Measurements from ENCODE around the gene TMEM217. TPM values are rescaled to one million over a fixed set of nuclear protein-coding genes. Genes with fewer than 3 reads are reported as not detected.
A peak's percentile ranks its signal among the peaks of the same experiment; 100 is the strongest.

The TMEM217 gene
- total RNA-seq, 2 donors from 2014 or later: 0.41 to 6.2 TPM

DNA sequence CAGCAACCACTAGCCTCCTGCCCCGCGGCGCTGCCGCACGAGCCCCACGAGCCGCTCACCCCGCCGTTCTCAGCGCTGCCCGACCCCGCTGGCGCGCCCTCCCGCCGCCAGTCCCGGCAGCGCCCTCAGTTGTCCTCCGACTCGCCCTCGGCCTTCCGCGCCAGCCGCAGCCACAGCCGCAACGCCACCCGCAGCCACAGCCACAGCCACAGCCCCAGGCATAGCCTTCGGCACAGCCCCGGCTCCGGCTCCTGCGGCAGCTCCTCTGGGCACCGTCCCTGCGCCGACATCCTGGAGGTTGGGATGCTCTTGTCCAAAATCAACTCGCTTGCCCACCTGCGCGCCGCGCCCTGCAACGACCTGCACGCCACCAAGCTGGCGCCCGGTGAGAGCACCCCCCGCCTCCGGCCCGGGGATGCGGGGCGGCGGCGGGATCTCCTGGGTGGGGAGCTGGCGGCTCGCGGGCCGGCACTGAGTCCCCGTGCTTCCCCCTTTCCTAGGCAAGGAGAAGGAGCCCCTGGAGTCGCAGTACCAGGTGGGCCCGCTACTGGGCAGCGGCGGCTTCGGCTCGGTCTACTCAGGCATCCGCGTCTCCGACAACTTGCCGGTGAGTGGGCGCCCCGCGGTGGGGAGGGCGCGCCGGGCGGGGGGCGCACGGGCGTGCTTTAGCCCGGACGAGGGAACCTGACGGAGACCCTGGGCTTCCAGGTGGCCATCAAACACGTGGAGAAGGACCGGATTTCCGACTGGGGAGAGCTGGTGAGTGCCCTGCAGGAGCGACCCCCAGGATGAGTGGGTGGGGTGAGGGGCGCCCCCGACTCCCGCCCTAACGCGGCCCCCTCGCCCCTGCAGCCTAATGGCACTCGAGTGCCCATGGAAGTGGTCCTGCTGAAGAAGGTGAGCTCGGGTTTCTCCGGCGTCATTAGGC, 87.4 kb downstream of the TMEM217 start:
- TF ChIP-seq, protein P1, sequence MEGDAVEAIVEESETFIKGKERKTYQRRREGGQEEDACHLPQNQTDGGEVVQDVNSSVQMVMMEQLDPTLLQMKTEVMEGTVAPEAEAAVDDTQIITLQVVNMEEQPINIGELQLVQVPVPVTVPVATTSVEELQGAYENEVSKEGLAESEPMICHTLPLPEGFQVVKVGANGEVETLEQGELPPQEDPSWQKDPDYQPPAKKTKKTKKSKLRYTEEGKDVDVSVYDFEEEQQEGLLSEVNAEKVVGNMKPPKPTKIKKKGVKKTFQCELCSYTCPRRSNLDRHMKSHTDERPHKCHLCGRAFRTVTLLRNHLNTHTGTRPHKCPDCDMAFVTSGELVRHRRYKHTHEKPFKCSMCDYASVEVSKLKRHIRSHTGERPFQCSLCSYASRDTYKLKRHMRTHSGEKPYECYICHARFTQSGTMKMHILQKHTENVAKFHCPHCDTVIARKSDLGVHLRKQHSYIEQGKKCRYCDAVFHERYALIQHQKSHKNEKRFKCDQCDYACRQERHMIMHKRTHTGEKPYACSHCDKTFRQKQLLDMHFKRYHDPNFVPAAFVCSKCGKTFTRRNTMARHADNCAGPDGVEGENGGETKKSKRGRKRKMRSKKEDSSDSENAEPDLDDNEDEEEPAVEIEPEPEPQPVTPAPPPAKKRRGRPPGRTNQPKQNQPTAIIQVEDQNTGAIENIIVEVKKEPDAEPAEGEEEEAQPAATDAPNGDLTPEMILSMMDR (IDR thresholded peaks at IDR 0.05): peak; percentile 66
- peaks cover 28% of the 10 kb centered on the region for H3K36me3 ChIP-seq
- H3K4me3 ChIP-seq: peak overlapping the region; percentile 99
- ATAC-seq (ENCODE audit: insufficient number of reproducible peaks, low FRiP score, low read depth) (peak; percentile 13), DNase-seq (ENCODE audit: low spot score) (no peak)
- no peaks in the 10 kb centered on the region for H3K27me3 ChIP-seq (replicated peaks; ENCODE audit: insufficient read depth)
- no peaks in the 10 kb centered on the region for H3K9me3 ChIP-seq
- peak overlapping the region; percentile 94 to 95 for H3K27ac ChIP-seq
- peaks cover 20 to 36% of the 10 kb centered on the region in 2 donors for H3K4me1 ChIP-seq (ENCODE audit: control insufficient read depth in 1 of 2, low read depth in 2 of 2)

GRCh38 chr6:37169496-37170272, 88.3 kb downstream of the TMEM217 start, which contains the start of gene PIM1:
Gene PIM1 (plus strand): TSS chr6:37170152. CDS start chr6:37170576, 424 bp downstream.
- H3K4me1 ChIP-seq (ENCODE audit: control insufficient read depth in 1 of 2, low read depth in 2 of 2): peaks cover 20 to 33% of the 10 kb centered on the region in 2 donors
- H3K27ac ChIP-seq: peak within 1 kb of the TSS; percentile 94 to 96
- no peaks in the 10 kb centered on the region for H3K27me3 ChIP-seq (replicated peaks; ENCODE audit: insufficient read depth)
- peak within 1 kb of the TSS; percentile 99 for H3K4me3 ChIP-seq
- H3K9me3 ChIP-seq: no peaks in the 10 kb centered on the region
- DNase-seq (ENCODE audit: low spot score): peak; percentile 99
- ATAC-seq (ENCODE audit: insufficient number of reproducible peaks, low FRiP score, low read depth): peak; percentile 60
- H3K36me3 ChIP-seq: peaks cover 22% of the 10 kb centered on the region
- TF ChIP-seq, protein P1 (IDR thresholded peaks at IDR 0.05): no peak

DNA sequence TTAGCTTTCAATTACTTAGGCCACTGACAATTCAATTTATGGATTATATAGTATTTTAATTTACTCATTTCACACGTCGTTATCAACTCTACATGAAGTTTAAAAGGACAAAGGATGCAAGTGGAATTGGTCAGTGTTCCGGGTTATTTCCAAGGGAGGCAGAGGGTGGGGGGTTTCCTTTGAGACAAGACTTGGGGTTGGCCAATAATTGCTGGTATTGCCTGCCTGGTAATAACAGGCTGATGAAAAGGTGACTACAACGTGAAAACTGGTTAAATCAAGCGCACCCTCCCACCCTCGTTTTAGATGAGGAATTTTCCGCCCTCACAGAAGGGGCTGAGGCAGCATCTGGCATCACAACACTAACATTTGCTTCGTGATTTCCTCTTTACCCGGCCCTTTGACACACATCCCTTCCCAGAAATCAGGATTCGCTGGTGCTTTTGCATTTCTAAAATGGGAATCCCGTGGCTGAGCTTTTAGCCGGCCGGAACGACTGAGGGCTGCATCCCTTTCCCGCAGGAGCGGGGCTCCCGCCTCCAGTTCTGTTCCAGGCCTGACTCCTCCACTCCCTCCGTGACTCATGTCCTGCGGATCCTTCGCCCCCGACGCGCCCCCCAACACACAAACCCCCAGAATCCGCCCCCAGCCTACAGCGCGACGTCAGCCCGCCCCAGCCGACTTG, 89.0 kb downstream of the TMEM217 start:
- H3K4me1 ChIP-seq (ENCODE audit: control insufficient read depth in 1 of 2, low read depth in 2 of 2): peaks cover 18 to 26% of the 10 kb centered on the region in 2 donors

GRCh38 chr6:37168163-37168758, 89.7 kb downstream of the TMEM217 start:
- H3K27me3 ChIP-seq (replicated peaks; ENCODE audit: insufficient read depth): no peaks in the 10 kb centered on the region
- H3K9me3 ChIP-seq: no peaks in the 10 kb centered on the region
- peak overlapping the region; percentile 92 to 96 for H3K27ac ChIP-seq
- peaks cover 8% of the 10 kb centered on the region for H3K36me3 ChIP-seq
- peaks cover 16 to 20% of the 10 kb centered on the region in 2 donors for H3K4me1 ChIP-seq (ENCODE audit: control insufficient read depth in 1 of 2, low read depth in 2 of 2)
- TF ChIP-seq, protein P1 (IDR thresholded peaks at IDR 0.05): no peak
- peak overlapping the region; percentile 70 for H3K4me3 ChIP-seq
- ATAC-seq (ENCODE audit: insufficient number of reproducible peaks, low FRiP score, low read depth) (no peak), DNase-seq (ENCODE audit: low spot score) (no peak)

More for the DNA sequence above, 89.0 kb downstream of the TMEM217 start:
- peaks cover 15% of the 10 kb centered on the region for H3K36me3 ChIP-seq
- no peaks in the 10 kb centered on the region for H3K9me3 ChIP-seq
- ATAC-seq (ENCODE audit: insufficient number of reproducible peaks, low FRiP score, low read depth) (peak; percentile 33), DNase-seq (ENCODE audit: low spot score) (peak; percentile 45)
- TF ChIP-seq, protein P1 (IDR thresholded peaks at IDR 0.05): no peak
- H3K27me3 ChIP-seq (replicated peaks; ENCODE audit: insufficient read depth): no peaks in the 10 kb centered on the region
- H3K27ac ChIP-seq: peak overlapping the region; percentile 92 to 96
- H3K4me3 ChIP-seq: peak overlapping the region; percentile 70

All from thoracic aorta (tissue), 2 donors.